Hepatocyte (in vitro differentiated cells): ENCODE measurements around the gene PACSIN2. TPM values are rescaled to one million over a fixed set of nuclear protein-coding genes. Genes with fewer than 3 reads are reported as not detected.

ENCODE experiments used
- DNase-seq: peaks from one replicate; pipeline ENCODE4 v3.0.0-alpha.2; 2016; ENCODE audit warnings: low spot score
- H2AFZ ChIP-seq: fragments of 200-600 bp; sonication (generic); 2 replicates; pipeline ENCODE4 v1.6.0; 2016; ENCODE audit warnings: antibody characterized with exemption, mild to moderate bottlenecking
- H3K27ac ChIP-seq: fragments of 200-600 bp; sonication (generic); 2 replicates; pipeline ENCODE4 v1.5.1; 2016; ENCODE audit warnings: mild to moderate bottlenecking
- H3K27me3 ChIP-seq: fragments of 200-600 bp; sonication (generic); 2 replicates; pipeline ENCODE4 v1.6.1; 2016
- H3K36me3 ChIP-seq: fragments of 200-600 bp; sonication (generic); replicated peaks from 2 replicates; pipeline ENCODE4 v1.5.1; 2016; ENCODE audit warnings: low read depth; ENCODE audit not compliant: insufficient read depth
- H3K4me1 ChIP-seq: fragments of 200-600 bp; sonication (generic); 2 replicates; pipeline ENCODE4 v1.5.1; 2016; ENCODE audit warnings: mild to moderate bottlenecking, moderate library complexity; ENCODE audit not compliant: insufficient read depth
- H3K4me2 ChIP-seq: fragments of 200-600 bp; sonication (generic); 2 replicates; pipeline ENCODE4 v1.6.0; 2016
- H3K4me3 ChIP-seq: fragments of 200-600 bp; sonication (generic); 2 replicates; pipeline ENCODE4 v1.5.1; 2016; ENCODE audit warnings: mild to moderate bottlenecking
- H3K79me2 ChIP-seq: fragments of 200-600 bp; sonication (generic); 2 replicates; pipeline ENCODE4 v1.6.0; 2017; ENCODE audit warnings: mild to moderate bottlenecking
- H3K9me2 ChIP-seq: fragments of 200-600 bp; sonication (generic); replicated peaks from 2 replicates; pipeline ENCODE4 v1.6.0; 2017; ENCODE audit warnings: mild to moderate bottlenecking; ENCODE audit not compliant: insufficient read depth
- H3K9me3 ChIP-seq: fragments of 200-600 bp; sonication (generic); 2 replicates; pipeline ENCODE4 v1.5.1; 2016; ENCODE audit warnings: low read depth, mild to moderate bottlenecking
- H4K20me1 ChIP-seq: fragments of 200-600 bp; sonication (generic); 2 replicates; pipeline ENCODE4 v1.6.0; 2016; ENCODE audit warnings: mild to moderate bottlenecking; ENCODE audit not compliant: insufficient read depth, poor library complexity, severe bottlenecking
- CTCF ChIP-seq: fragments of 200-600 bp; sonication (generic); IDR thresholded peaks from 2 replicates; pipeline ENCODE4 v1.5.1; 2016; ENCODE audit warnings: antibody characterized with exemption, mild to moderate bottlenecking; ENCODE audit not compliant: poor library complexity
- EZH2 ChIP-seq: fragments of 200-600 bp; sonication (generic); IDR thresholded peaks from 2 replicates; pipeline ENCODE4 v1.6.1; 2016; ENCODE audit warnings: antibody characterized with exemption, mild to moderate bottlenecking, borderline replicate concordance
- EZH2phosphoT487 ChIP-seq: fragments of 200-600 bp; sonication (generic); IDR thresholded peaks from one replicate; pipeline ENCODE4 v1.6.1; 2018; ENCODE audit warnings: antibody characterized with exemption, mild to moderate bottlenecking, low read depth, moderate library complexity; ENCODE audit not compliant: unreplicated experiment, severe bottlenecking
- WGBS: methylation state at CpG from one replicate; pipeline ENCODE4 v1.1.6; 2016; ENCODE audit warnings: low lambda C conversion rate; ENCODE audit errors: missing lambda C conversion rate; 5-methylcytosine and 5-hydroxymethylcytosine counted together
- polyA plus RNA-seq: library from polyadenylated mRNA; unstranded; fragments of >200 nt; fragmentation: Nextera tagmentation; extraction: Ambion mirVana; gene quantifications from 2 replicates; pipeline ENCODE4 v1.2.1, GENCODE V29; 2016
- total RNA-seq: library from RNA; depleted of rRNA; stranded (reverse); fragments of >200 nt; gene quantifications from 2 replicates; pipeline ENCODE4 v1.2.3, GENCODE V29; 2014

PACSIN2 gene
- total and polyA plus RNA-seq, 2 experiments from 2014 or later = 77.7 to 86.3 TPM

GRCh38 chr22:42879371-42880021 lies 135.5 kb downstream of the PACSIN2 start:
- WGBS = 93% methylated on average over 11 of the region's 14 CpGs
- DNase-seq = no peak
- Histone ChIP-seq H3K27ac (no peak overlapping the region), H2AFZ (no peak overlapping the region), H3K27me3 (no peaks in the 10 kb centered on the region), H3K9me2 (no peaks in the 10 kb centered on the region), H3K4me3 (no peak overlapping the region), H4K20me1 (no peaks in the 10 kb centered on the region), H3K36me3 (no peaks in the 10 kb centered on the region), H3K9me3 (no peaks in the 10 kb centered on the region), H3K4me1 (no peaks in the 10 kb centered on the region), H3K4me2 (no peak overlapping the region), H3K79me2 (peaks cover 3% of the 10 kb centered on the region)
- no peak for TF ChIP-seq EZH2phosphoT487
- no peak for TF ChIP-seq EZH2
- no peak for TF ChIP-seq CTCF

GRCh38 chr22:42878561-42879305 lies 136.2 kb downstream of the PACSIN2 start:
- Histone ChIP-seq H3K4me2 (no peak overlapping the region), H3K27ac (no peak overlapping the region), H3K36me3 (no peaks in the 10 kb centered on the region), H2AFZ (no peak overlapping the region), H3K4me1 (no peaks in the 10 kb centered on the region), H3K9me3 (no peaks in the 10 kb centered on the region), H3K4me3 (no peak overlapping the region), H3K27me3 (no peaks in the 10 kb centered on the region), H3K79me2 (peaks cover 3% of the 10 kb centered on the region), H3K9me2 (no peaks in the 10 kb centered on the region), H4K20me1 (no peaks in the 10 kb centered on the region)
- TF ChIP-seq EZH2 (no peak), EZH2phosphoT487 (no peak), CTCF (no peak)
- DNase-seq = no peak
- 93% methylated on average over 22 of the region's 22 CpGs for WGBS

GRCh38 chr22:42877597-42878340 lies 137.2 kb downstream of the PACSIN2 start:
- no peaks in the 10 kb centered on the region for H3K27me3 ChIP-seq
- no peaks in the 10 kb centered on the region for H3K9me2 ChIP-seq
- H4K20me1 ChIP-seq = no peaks in the 10 kb centered on the region
- no peak overlapping the region for H3K4me2 ChIP-seq
- H3K36me3 ChIP-seq = no peaks in the 10 kb centered on the region
- H3K27ac ChIP-seq = no peak overlapping the region
- 90% methylated on average over 12 of the region's 12 CpGs for WGBS
- no peak overlapping the region for H2AFZ ChIP-seq
- H3K79me2 ChIP-seq = peaks cover 3% of the 10 kb centered on the region
- TF ChIP-seq EZH2 = no peak
- no peak for TF ChIP-seq CTCF
- no peak for TF ChIP-seq EZH2phosphoT487
- H3K4me1 ChIP-seq = no peaks in the 10 kb centered on the region
- no peak overlapping the region for H3K4me3 ChIP-seq
- no peak for DNase-seq
- H3K9me3 ChIP-seq = no peaks in the 10 kb centered on the region
